GM12892 (cell line): Measurements from ENCODE around the gene TLNRD1.

Source experiments
- POLR2A ChIP-seq: IDR thresholded peaks from 2 replicates; pipeline ENCODE4 v1.6.1; 2011; ENCODE audit warnings: low read depth, low read length, control low read depth
- POLR2AphosphoS5 ChIP-seq: IDR thresholded peaks from 2 replicates; pipeline ENCODE4 v1.6.1; 2011; ENCODE audit warnings: low read depth, low read length, control low read depth

DNA sequence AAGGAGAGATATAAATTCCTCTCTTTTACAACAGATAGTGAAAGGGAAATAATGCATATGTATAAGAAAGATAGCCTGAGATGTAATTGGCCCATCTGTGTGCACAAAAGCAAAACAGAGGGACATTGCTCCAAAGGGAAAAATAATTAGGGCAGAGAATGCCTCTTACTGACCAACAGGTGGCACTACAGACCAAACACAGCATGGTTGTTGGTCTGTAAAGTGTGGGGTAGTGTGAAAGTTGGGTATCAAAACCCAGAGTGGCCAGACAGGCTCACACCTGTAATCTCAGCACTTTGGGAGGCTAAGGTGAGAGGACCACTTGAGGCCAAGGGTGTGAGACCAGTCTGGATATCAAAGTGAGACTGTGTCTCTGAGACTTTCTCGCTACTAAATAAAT lies 4.5 kb upstream of the TLNRD1 start:
- no peak for TF ChIP-seq POLR2A
- no peak for TF ChIP-seq POLR2AphosphoS5
